ENCODE data around the gene PCDH17.

- TF ChIP-seq MXI1 (IDR thresholded peaks at IDR 0.05; ENCODE audit: low read depth, low read length) (no peak), ELK1 (IDR thresholded peaks at IDR 0.05; ENCODE audit: low read depth, low read length) (no peak), GABPA (IDR thresholded peaks at IDR 0.05; ENCODE audit: low read depth) (no peak)
- TF ChIP-seq, protein P1, sequence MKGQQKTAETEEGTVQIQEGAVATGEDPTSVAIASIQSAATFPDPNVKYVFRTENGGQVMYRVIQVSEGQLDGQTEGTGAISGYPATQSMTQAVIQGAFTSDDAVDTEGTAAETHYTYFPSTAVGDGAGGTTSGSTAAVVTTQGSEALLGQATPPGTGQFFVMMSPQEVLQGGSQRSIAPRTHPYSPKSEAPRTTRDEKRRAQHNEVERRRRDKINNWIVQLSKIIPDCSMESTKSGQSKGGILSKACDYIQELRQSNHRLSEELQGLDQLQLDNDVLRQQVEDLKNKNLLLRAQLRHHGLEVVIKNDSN (IDR thresholded peaks at IDR 0.05; ENCODE audit: borderline replicate concordance, extremely low read length, insufficient read depth, low read depth, low read length): no peak
Measured at GRCh38 chr13:57641051-57641450, 9.5 kb downstream of the PCDH17 start.

Measured in GM12878 (cell line).